DMS 273 (cell line): ENCODE data around the gene ALDOC.

ENCODE experiments used
- DNase-seq: peaks from one replicate; lab custom pipeline; 2025; ENCODE audit not compliant: unreplicated experiment; lab: John Stamatoyannopoulos, UW

Gene ALDOC

GRCh38 chr17:28533091-28533807, 43.4 kb downstream of the ALDOC start:
- no peak for DNase-seq

DNA sequence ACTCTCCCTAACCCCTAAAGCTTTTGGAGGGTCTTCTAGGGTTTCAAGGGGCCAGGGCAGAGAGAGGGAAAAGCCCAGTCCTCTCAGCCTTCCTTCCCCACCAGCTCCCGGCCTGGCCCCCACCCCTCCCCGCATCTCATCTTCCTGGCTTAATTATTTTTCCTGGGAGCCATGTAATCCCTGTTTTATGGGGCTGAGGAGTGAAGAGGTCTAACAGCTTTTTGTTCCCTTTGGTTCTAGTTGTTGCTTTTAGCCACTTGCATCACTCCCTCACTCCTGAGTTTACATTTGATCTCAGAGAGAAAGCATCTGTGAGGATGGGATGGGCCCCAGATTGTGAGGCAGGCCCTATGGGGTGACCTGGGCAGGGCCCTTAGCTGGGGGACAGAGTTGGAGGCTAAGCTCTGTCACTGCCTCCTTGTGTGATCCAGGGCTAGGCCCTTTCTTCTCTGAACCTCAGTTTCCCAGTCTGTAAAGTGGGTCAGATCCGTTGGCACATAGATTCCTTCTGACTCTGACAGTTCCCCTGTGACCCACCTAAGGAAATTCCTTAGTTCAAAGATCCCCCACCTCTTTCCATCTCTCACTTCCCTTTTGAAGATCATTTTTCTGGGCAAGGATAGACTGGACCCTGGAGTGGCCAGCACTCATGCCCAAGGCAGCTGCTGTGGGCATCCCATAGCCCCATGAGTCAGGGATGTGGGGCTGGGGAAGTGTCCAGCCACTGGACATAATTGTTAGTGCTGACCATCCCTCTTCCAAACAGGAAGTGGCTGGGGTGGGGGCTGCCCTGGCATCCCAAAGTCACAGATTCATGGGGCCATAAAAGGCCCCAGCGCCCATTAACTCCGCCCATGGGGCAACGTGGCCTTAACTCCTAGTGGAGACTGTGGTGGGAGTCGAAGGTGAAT, 44.4 kb downstream of the ALDOC start:
- DNase-seq: no peak

GRCh38 chr17:28530926-28531325, 45.8 kb downstream of the ALDOC start:
- no peak for DNase-seq

- no peak for DNase-seq
Measured at GRCh38 chr17:28530250-28530649, 46.4 kb downstream of the ALDOC start.

DNA sequence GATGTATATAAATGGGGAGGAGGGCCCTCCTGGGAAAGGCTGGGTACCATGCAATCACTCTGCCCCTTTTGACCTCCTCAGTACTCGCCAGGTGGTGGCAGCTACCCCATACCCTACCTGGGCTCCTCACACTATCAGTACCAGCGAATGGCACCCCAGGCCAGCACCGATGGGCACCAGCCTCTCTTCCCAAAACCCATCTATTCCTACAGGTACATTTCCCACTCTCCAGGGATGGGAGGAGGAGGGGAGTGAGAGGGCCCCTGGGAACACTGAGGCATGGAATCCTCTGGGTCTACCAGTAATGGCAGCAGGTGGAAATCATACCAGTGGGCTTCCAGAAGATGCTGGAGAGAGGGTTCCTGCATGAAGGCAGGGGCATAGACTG, 47.7 kb downstream of the ALDOC start:
- no peak for DNase-seq

DNA sequence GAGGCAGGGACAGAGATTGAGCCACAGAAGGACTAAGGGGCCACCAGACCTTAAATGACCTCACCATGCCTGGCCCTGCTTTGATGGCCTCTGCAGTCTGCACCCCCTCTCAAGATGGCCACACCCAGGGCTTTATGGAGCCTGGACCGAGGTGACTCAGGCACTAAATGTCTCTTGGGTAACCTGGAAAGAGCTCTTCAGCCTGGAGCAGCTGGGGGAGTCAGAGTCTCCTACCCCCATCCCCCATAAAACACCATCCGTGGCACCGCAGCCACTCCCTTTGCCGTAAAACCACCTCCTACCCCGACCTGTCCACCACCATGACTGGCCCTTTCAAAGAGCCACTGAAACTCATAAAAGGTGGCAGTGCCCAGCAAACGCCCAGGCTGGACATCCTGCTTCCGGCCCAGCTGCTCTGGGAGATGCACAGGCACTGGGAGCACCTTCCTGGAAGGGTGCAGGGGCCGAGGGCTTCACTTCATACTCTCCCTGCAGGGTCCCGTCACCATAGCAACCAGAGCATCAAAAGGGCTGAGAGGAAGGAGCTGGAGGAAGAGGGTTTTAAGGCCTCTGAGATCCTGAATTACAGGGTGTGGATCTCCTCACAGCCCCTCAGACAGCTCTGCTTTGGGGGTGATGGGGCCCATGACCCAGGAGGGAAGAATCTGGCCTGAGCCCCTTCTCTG, 48.2 kb downstream of the ALDOC start:
- DNase-seq: no peak

- no peak for DNase-seq
Measured at GRCh38 chr17:28527859-28528258, 48.8 kb downstream of the ALDOC start.

DNA sequence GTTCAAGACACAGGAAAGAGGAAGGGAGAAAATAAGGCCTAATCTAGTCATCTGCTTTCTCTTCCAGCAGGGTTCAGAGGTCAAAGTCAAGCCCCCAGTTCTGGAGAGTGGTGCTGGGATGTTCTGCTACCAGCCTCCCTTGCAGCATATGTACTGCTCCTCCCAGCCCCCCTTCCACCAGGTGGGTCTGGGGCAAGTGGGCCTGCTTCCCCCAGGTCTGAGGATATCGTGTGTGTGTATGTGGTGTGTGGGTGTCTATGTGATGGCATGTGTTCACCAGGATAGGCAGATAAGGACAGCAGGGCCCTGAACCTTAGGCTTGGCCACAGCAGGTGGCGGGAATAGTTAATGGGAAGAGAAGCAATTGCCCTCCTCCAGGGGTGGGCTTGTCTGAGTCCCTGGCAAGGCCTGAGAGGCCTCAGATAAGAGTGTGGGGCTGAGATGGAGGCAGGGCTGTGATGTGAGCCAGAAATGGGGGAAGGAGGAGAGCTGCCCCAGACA, 49.5 kb downstream of the ALDOC start:
- DNase-seq: no peak

- DNase-seq: no peak
Measured at GRCh38 chr17:28526381-28526780, 50.3 kb downstream of the ALDOC start.

- no peak for DNase-seq
Measured at GRCh38 chr17:28524476-28525424, 51.9 kb downstream of the ALDOC start.

GRCh38 chr17:28523876-28524275, 52.8 kb downstream of the ALDOC start:
- no peak for DNase-seq

DNA sequence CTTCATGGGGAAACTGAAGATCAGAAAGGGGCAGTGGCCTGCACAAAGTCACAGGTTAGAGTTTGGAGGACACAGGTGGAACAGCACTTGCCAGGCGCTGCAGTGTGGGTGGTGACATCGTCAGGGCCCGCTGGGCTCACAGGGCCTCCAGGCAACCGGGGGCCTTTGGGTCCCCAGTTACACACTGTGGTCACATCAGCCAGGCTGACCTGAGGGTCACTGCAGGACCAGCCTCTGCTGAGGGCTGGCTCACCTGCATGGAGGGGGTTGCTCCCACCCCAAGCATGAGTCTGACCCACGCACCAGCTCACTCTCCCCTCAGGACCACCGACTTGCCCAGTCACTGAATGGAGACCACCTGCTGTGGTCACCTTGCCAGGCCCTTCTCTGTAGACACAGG, 53.5 kb downstream of the ALDOC start:
- no peak for DNase-seq
